ENCODE results near the gene LRRC74B.

DNA sequence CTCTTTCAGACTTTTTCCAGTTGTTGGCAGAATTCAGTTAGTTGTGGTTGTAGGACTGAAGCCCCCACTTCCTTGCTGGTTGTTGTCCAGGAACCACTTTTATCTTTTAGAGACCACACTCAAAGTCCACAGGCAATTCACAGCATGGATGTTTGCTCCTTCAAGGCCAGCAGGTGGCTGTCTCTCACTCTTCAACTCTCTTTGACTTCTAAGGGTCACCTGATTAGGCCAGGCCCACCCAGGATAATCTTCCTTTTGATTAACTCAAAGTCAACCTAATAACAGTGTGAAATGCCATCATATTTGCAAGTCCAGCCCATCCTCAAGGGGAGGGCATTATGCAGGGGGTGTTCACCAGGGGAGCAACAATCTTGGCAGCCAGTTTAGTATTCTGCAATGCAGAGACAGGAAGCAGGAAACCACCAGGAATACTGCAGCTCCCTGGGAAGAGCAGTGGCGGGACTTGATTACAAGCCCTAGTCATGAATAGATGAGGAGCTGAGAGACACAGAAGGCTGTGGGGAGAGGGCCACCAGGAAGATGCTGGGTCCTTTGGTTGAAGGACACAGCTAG lies 52.4 kb downstream of the LRRC74B start:
- TF ChIP-seq ZNF274 (IDR thresholded peaks at IDR 0.05; ENCODE audit: low read depth, low read length) (no peak), YY1 (IDR thresholded peaks at IDR 0.05; ENCODE audit: insufficient read depth, insufficient read length) (no peak), SUZ12 (IDR thresholded peaks at IDR 0.05; ENCODE audit: extremely low read depth, insufficient read depth, insufficient read length) (no peak)
